HepG2 (cell line): ENCODE data around the gene FAM120C. TPM values are rescaled to one million over a fixed set of nuclear protein-coding genes. Genes with fewer than 3 reads are reported as not detected.

Source experiments
- ATAC-seq: fragments of 200-7000 bp; cut with Tn5 transposase; 3 replicates; pipeline ENCODE4 v1.9.1; 2020; ENCODE audit warnings: mild to moderate bottlenecking, moderate library complexity
- BruUV-seq: library from RNA; stranded (reverse); fragments of 400-500 nt; replicated peaks from 2 replicates; lab custom pipeline; 2021; lab: Mats Ljungman, UMichigan
- CTCF ChIA-PET: fragments of 300-600 bp; formaldehyde crosslinking; extraction: SDS; loops from one replicate; lab custom pipeline; 2021; ENCODE audit warnings: low total read pairs, inconsistent platforms, low intra/inter-chr PET ratio; lab: Yijun Ruan, JAX
- POLR2A ChIA-PET: fragments of 350-600 bp; sonication (Branson Sonifier 250); formaldehyde crosslinking; loops from one replicate; lab custom pipeline; 2020; ENCODE audit warnings: antibody characterized with exemption, inconsistent platforms; lab: Yijun Ruan, JAX
- DNase-seq: peaks from one replicate; pipeline ENCODE4 v3.0.0-alpha.2; 2015; ENCODE audit warnings: low spot score
- FAIRE-seq: peaks from 3 replicates; lab custom pipeline; 2011; peaks lifted over from hg19 to GRCh38; lab: Jason Lieb, UNC
- H2AFZ ChIP-seq: one replicate; pipeline ENCODE4 v1.6.1; 2011; ENCODE audit warnings: low read length, inconsistent platforms
- H3K27ac ChIP-seq: fragments of 300-600 bp; 3 replicates; pipeline ENCODE4 v1.8.0; 2011; ENCODE audit warnings: mixed run types, mild to moderate bottlenecking, mixed read lengths, low read length, inconsistent platforms; ENCODE audit not compliant: insufficient read depth; ENCODE audit errors: extremely low read length
- H3K27me3 ChIP-seq, 2 experiments: fragments of 200-600 bp in 1 of 2; 2 replicates in 1 of 2; 3 replicates in 1 of 2; pipeline versions ENCODE4 v1.6.0 to v1.8.0; 2011; ENCODE audit warnings: low read length in 2 of 2, mild to moderate bottlenecking in 2 of 2, moderate library complexity in 2 of 2, inconsistent platforms in 1 of 2; ENCODE audit not compliant: insufficient read depth in 2 of 2, control insufficient read depth in 1 of 2
- H3K36me3 ChIP-seq, 2 experiments: fragments of 200-600 bp in 1 of 2; replicated peaks in 1 of 2; 2 replicates in 1 of 2; 3 replicates in 1 of 2; pipeline versions ENCODE4 v1.5.1 to v1.8.0; 2011; ENCODE audit warnings: low read length in 2 of 2, inconsistent platforms in 1 of 2; ENCODE audit not compliant: insufficient read depth in 2 of 2, control insufficient read depth in 1 of 2
- H3K4me1 ChIP-seq: 2 replicates; pipeline ENCODE4 v1.5.1; 2012; ENCODE audit warnings: low read length, inconsistent platforms; ENCODE audit not compliant: insufficient read depth
- H3K4me2 ChIP-seq: 2 replicates; pipeline ENCODE4 v1.6.0; 2011; ENCODE audit warnings: low read depth, low read length, inconsistent platforms
- H3K4me3 ChIP-seq, 3 experiments: fragments of 200-600 bp in 1 of 3; sonication (generic), shearing (Covaris generic) in 1 of 3; replicated peaks in 1 of 3; 2 replicates each; pipeline ENCODE4 v1.5.1; 2011 to 2016; ENCODE audit warnings: low read length in 3 of 3, inconsistent platforms in 2 of 3, low read depth in 2 of 3, mild to moderate bottlenecking in 2 of 3, control low read depth in 1 of 3, mixed read lengths in 1 of 3; ENCODE audit not compliant: insufficient read depth in 1 of 3
- H3K79me2 ChIP-seq: one replicate; pipeline ENCODE4 v1.6.1; 2011; ENCODE audit warnings: low read length, inconsistent platforms; ENCODE audit not compliant: insufficient read depth
- H3K9ac ChIP-seq: 2 replicates; pipeline ENCODE4 v1.6.0; 2011; ENCODE audit warnings: mild to moderate bottlenecking, low read depth, low read length, inconsistent platforms; ENCODE audit not compliant: insufficient read depth
- H3K9me3 ChIP-seq: 2 replicates; pipeline ENCODE4 v1.5.1; 2012; ENCODE audit warnings: mild to moderate bottlenecking, low read length
- H4K20me1 ChIP-seq: 2 replicates; pipeline ENCODE4 v1.6.0; 2011; ENCODE audit warnings: inconsistent platforms, mild to moderate bottlenecking, low read length, moderate library complexity; ENCODE audit not compliant: insufficient read depth
- GABPA ChIP-seq, 2 experiments: IDR thresholded peaks; 2 replicates each; pipeline ENCODE4 v1.6.1; 2011 to 2016; ENCODE audit warnings: low read depth in 2 of 2, low read length in 1 of 2, missing biosample characterization in 1 of 2, missing genetic modification characterization in 1 of 2
- RBM39 ChIP-seq: fragments of 200-400 bp; formaldehyde crosslinking; IDR thresholded peaks from one replicate; pipeline ENCODE4 v1.6.1; 2018; ENCODE audit warnings: antibody characterized with exemption, mild to moderate bottlenecking, low read depth, low read length; ENCODE audit not compliant: poor library complexity, severe bottlenecking
- RFX1 ChIP-seq: fragments of 450-650 bp; IDR thresholded peaks from 2 replicates; pipeline ENCODE4 v1.6.1; 2017
- SP1 ChIP-seq, 2 experiments: fragments of 450-650 bp in 1 of 2; sonication (generic) in 1 of 2; formaldehyde crosslinking in 1 of 2; IDR thresholded peaks; 2 replicates each; pipeline versions ENCODE4 v1.4.0 to v1.6.1; 2016 to 2020; ENCODE audit warnings: missing genetic modification reagents in 1 of 2
- SP2 ChIP-seq: sonication (generic); formaldehyde crosslinking; IDR thresholded peaks from 2 replicates; pipeline ENCODE4 v1.5.1; 2020; ENCODE audit warnings: mild to moderate bottlenecking, missing genetic modification reagents
- in situ Hi-C: cut with HindIII; loops from 2 replicates; pipeline ENCODE4 v1.10.0; 2017; ENCODE audit warnings: low pct_unique_long_range_greater_than_20kb; ENCODE audit not compliant: extremely low pct_ligation_motif_present
- intact Hi-C: fragments of 100-400 bp; cut with micrococcal nuclease; formaldehyde crosslinking; loops from one replicate; pipeline ENCODE4 v1.10.0; 2022; ENCODE audit not compliant: unreplicated experiment
- polyA plus RNA-seq, 8 experiments: library from polyadenylated mRNA; depleted of rRNA in 3 of 8; stranded (reverse) in 7 of 8; unstranded in 1 of 8; fragments of >200 nt; fragmentation: Illumina TruSeq in 4 of 8; extraction: Trizol in 4 of 8; gene quantifications; 2 replicates each; pipeline versions ENCODE4 v1.2.1 to v1.2.3, GENCODE V29; 2011 to 2016; ENCODE audit warnings: low read depth in 4 of 8, missing spikeins in 1 of 8, mixed read lengths in 1 of 8; ENCODE audit not compliant: insufficient read depth in 1 of 8
- total RNA-seq, 5 experiments: library from RNA; depleted of rRNA; stranded (reverse); fragments of >200 nt; fragmentation: Illumina TruSeq; extraction: Trizol; gene quantifications; 2 replicates each; pipeline ENCODE4 v1.2.3, GENCODE V29; 2016; ENCODE audit warnings: low read depth in 1 of 5
- TF ChIP-seq, protein P1 (sequence below): sonication (generic); formaldehyde crosslinking; IDR thresholded peaks from 2 replicates; pipeline ENCODE4 v1.4.0; 2020; ENCODE audit warnings: missing genetic modification reagents
- TF ChIP-seq, protein P2 (sequence below): sonication (generic); formaldehyde crosslinking; conservative IDR thresholded peaks from 2 replicates; pipeline ENCODE4 v1.4.0; 2020; ENCODE audit warnings: missing genetic modification reagents
- TF ChIP-seq, protein P3 (sequence below): sonication (generic); formaldehyde crosslinking; IDR thresholded peaks from 2 replicates; pipeline ENCODE4 v1.9.0; 2021; ENCODE audit warnings: missing genetic modification reagents, mild to moderate bottlenecking, borderline replicate concordance

The FAM120C gene
- total and polyA plus RNA-seq, 2 of the 13 experiments (the other 11 are each of a cell fraction or from before 2014, with no cell fraction given) = 4.6 to 7.4 TPM

DNA sequence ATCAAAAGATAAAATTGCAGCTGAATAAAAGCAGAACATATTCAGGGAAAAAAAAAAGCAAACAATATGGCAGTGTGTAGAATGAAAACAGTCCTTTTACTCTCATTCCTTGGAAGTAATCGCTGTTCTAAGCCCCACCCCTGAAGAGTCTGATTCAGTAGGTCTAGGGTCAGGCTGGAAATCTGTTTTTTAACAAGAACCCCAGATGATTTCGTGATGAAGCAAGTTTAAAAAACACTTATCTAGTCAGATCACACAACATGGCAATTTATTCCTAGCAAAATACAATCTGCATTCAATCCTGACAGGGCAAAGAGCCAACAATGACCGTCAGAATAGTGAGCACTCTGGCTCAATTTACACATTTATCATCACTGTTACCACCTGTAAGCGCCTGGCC, 16.1 kb downstream of the FAM120C start (continued):
- TF ChIP-seq, protein P1, sequence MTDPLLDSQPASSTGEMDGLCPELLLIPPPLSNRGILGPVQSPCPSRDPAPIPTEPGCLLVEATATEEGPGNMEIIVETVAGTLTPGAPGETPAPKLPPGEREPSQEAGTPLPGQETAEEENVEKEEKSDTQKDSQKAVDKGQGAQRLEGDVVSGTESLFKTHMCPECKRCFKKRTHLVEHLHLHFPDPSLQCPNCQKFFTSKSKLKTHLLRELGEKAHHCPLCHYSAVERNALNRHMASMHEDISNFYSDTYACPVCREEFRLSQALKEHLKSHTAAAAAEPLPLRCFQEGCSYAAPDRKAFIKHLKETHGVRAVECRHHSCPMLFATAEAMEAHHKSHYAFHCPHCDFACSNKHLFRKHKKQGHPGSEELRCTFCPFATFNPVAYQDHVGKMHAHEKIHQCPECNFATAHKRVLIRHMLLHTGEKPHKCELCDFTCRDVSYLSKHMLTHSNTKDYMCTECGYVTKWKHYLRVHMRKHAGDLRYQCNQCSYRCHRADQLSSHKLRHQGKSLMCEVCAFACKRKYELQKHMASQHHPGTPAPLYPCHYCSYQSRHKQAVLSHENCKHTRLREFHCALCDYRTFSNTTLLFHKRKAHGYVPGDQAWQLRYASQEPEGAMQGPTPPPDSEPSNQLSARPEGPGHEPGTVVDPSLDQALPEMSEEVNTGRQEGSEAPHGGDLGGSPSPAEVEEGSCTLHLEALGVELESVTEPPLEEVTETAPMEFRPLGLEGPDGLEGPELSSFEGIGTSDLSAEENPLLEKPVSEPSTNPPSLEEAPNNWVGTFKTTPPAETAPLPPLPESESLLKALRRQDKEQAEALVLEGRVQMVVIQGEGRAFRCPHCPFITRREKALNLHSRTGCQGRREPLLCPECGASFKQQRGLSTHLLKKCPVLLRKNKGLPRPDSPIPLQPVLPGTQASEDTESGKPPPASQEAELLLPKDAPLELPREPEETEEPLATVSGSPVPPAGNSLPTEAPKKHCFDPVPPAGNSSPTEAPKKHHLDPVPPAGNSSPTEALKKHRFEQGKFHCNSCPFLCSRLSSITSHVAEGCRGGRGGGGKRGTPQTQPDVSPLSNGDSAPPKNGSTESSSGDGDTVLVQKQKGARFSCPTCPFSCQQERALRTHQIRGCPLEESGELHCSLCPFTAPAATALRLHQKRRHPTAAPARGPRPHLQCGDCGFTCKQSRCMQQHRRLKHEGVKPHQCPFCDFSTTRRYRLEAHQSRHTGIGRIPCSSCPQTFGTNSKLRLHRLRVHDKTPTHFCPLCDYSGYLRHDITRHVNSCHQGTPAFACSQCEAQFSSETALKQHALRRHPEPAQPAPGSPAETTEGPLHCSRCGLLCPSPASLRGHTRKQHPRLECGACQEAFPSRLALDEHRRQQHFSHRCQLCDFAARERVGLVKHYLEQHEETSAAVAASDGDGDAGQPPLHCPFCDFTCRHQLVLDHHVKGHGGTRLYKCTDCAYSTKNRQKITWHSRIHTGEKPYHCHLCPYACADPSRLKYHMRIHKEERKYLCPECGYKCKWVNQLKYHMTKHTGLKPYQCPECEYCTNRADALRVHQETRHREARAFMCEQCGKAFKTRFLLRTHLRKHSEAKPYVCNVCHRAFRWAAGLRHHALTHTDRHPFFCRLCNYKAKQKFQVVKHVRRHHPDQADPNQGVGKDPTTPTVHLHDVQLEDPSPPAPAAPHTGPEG (CRISPR knock-in tag) = no peak

DNA sequence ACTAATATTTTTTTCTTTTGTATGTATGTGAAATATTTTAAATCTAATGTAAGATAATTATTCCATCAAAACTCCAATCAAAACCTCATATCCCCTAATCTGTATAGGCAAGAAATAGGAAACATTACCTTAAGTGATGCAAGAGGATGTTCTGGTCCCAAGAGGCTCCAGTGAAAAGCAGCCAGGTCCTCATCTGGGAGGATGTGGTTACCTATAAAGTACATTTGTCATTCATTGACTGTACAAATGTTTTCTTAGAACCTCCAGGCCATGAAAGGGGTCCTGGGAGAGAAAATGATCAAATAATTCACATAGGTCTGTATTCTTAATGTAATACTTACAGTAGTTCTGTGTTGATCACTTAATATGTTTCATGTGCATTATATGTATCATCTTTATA, 25.5 kb downstream of the FAM120C start:
- no peaks in the 10 kb centered on the region for H3K9me3 ChIP-seq
- in situ Hi-C loops = no loop called here
- POLR2A ChIA-PET = no interaction called here
- TF ChIP-seq SP1 (IDR thresholded peaks at IDR 0.05) (no peak), SP1 (CRISPR knock-in tag; IDR thresholded peaks at IDR 0.05) (no peak), SP2 (CRISPR knock-in tag) (no peak), RFX1 (no peak), GABPA (IDR thresholded peaks at IDR 0.05; ENCODE audit: low read depth, low read length) (no peak), GABPA (CRISPR knock-in tag; IDR thresholded peaks at IDR 0.05; ENCODE audit: low read depth) (no peak), RBM39 (no peak)
- TF ChIP-seq, protein P2, sequence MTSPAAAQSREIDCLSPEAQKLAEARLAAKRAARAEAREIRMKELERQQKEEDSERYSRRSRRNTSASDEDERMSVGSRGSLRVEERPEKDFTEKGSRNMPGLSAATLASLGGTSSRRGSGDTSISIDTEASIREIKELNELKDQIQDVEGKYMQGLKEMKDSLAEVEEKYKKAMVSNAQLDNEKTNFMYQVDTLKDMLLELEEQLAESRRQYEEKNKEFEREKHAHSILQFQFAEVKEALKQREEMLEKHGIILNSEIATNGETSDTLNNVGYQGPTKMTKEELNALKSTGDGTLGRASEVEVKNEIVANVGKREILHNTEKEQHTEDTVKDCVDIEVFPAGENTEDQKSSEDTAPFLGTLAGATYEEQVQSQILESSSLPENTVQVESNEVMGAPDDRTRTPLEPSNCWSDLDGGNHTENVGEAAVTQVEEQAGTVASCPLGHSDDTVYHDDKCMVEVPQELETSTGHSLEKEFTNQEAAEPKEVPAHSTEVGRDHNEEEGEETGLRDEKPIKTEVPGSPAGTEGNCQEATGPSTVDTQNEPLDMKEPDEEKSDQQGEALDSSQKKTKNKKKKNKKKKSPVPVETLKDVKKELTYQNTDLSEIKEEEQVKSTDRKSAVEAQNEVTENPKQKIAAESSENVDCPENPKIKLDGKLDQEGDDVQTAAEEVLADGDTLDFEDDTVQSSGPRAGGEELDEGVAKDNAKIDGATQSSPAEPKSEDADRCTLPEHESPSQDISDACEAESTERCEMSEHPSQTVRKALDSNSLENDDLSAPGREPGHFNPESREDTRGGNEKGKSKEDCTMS (CRISPR knock-in tag) = no peak
- TF ChIP-seq, protein P3, sequence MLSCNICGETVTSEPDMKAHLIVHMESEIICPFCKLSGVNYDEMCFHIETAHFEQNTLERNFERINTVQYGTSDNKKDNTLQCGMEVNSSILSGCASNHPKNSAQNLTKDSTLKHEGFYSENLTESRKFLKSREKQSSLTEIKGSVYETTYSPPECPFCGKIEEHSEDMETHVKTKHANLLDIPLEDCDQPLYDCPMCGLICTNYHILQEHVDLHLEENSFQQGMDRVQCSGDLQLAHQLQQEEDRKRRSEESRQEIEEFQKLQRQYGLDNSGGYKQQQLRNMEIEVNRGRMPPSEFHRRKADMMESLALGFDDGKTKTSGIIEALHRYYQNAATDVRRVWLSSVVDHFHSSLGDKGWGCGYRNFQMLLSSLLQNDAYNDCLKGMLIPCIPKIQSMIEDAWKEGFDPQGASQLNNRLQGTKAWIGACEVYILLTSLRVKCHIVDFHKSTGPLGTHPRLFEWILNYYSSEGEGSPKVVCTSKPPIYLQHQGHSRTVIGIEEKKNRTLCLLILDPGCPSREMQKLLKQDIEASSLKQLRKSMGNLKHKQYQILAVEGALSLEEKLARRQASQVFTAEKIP = no peak
- TF ChIP-seq, all 625 proteins: peak for 0
- Histone ChIP-seq H3K4me1 (no peaks in the 10 kb centered on the region), H3K4me2 (no peak overlapping the region), H3K9ac (no peak overlapping the region), H3K4me3 (no peak overlapping the region), H3K79me2 (no peaks in the 10 kb centered on the region), H3K36me3 (no peaks in the 10 kb centered on the region), H3K27ac (no peak overlapping the region), H3K27me3 (no peaks in the 10 kb centered on the region), H4K20me1 (no peaks in the 10 kb centered on the region), H2AFZ (no peak overlapping the region)
- ATAC-seq (no peak), FAIRE-seq (no peak), DNase-seq (no peak)
- CTCF ChIA-PET = no interaction called here
- intact Hi-C loops = no loop called here
- no TSS peak for BruUV-seq
